SK-N-SH (cell line): ENCODE data around the gene ACKR3.

Source experiments
- JUND ChIP-seq: IDR thresholded peaks from 2 replicates; pipeline ENCODE4 v1.4.0; 2012
- SIN3A ChIP-seq: IDR thresholded peaks from 2 replicates; pipeline ENCODE4 v1.6.1; 2012; ENCODE audit warnings: low read depth, mild to moderate bottlenecking, low read length, moderate library complexity, borderline replicate concordance
- TF ChIP-seq, protein P1 (sequence below): fragments of 200-600 bp; sonication (generic); IDR thresholded peaks from 2 replicates; pipeline ENCODE4 v1.6.1; 2017; ENCODE audit warnings: antibody characterized with exemption, mild to moderate bottlenecking, moderate library complexity
- TF ChIP-seq, protein P2 (sequence below): IDR thresholded peaks from 2 replicates; pipeline ENCODE4 v1.6.1; 2012; ENCODE audit warnings: mild to moderate bottlenecking, low read depth, low read length, moderate library complexity
- TF ChIP-seq, protein P3 (sequence below): IDR thresholded peaks from 2 replicates; pipeline ENCODE4 v1.4.0; 2012; ENCODE audit warnings: low read depth, borderline replicate concordance

DNA sequence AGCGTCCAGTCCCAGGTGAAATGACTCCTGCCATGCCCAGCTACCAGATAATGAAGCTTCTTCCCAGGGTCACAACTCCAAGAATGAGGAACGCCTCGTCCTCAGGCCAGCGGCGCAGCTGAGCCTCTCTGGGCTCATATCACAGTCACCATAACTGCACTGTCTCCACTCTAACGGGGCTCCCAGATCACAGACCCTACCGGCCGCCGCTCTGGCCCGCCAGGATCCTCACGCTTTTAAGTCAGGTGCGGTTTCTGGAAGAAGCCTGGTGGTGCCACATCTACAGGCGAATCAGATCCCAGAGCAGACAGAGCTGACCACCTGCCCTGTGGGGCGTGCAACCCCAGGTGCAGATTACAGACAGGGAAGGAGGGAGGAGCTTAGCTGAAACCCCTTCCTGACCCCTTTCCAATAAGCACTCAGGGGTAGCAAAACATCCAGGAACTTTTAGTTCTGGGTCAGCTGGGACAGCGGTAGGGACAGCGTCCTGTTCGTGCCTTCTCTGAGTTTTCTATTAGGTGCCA, 3.7 kb upstream of the ACKR3 start:
- TF ChIP-seq, protein P1, sequence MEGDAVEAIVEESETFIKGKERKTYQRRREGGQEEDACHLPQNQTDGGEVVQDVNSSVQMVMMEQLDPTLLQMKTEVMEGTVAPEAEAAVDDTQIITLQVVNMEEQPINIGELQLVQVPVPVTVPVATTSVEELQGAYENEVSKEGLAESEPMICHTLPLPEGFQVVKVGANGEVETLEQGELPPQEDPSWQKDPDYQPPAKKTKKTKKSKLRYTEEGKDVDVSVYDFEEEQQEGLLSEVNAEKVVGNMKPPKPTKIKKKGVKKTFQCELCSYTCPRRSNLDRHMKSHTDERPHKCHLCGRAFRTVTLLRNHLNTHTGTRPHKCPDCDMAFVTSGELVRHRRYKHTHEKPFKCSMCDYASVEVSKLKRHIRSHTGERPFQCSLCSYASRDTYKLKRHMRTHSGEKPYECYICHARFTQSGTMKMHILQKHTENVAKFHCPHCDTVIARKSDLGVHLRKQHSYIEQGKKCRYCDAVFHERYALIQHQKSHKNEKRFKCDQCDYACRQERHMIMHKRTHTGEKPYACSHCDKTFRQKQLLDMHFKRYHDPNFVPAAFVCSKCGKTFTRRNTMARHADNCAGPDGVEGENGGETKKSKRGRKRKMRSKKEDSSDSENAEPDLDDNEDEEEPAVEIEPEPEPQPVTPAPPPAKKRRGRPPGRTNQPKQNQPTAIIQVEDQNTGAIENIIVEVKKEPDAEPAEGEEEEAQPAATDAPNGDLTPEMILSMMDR: no peak
- TF ChIP-seq, protein P2, sequence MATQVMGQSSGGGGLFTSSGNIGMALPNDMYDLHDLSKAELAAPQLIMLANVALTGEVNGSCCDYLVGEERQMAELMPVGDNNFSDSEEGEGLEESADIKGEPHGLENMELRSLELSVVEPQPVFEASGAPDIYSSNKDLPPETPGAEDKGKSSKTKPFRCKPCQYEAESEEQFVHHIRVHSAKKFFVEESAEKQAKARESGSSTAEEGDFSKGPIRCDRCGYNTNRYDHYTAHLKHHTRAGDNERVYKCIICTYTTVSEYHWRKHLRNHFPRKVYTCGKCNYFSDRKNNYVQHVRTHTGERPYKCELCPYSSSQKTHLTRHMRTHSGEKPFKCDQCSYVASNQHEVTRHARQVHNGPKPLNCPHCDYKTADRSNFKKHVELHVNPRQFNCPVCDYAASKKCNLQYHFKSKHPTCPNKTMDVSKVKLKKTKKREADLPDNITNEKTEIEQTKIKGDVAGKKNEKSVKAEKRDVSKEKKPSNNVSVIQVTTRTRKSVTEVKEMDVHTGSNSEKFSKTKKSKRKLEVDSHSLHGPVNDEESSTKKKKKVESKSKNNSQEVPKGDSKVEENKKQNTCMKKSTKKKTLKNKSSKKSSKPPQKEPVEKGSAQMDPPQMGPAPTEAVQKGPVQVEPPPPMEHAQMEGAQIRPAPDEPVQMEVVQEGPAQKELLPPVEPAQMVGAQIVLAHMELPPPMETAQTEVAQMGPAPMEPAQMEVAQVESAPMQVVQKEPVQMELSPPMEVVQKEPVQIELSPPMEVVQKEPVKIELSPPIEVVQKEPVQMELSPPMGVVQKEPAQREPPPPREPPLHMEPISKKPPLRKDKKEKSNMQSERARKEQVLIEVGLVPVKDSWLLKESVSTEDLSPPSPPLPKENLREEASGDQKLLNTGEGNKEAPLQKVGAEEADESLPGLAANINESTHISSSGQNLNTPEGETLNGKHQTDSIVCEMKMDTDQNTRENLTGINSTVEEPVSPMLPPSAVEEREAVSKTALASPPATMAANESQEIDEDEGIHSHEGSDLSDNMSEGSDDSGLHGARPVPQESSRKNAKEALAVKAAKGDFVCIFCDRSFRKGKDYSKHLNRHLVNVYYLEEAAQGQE: no peak
- TF ChIP-seq, protein P3, sequence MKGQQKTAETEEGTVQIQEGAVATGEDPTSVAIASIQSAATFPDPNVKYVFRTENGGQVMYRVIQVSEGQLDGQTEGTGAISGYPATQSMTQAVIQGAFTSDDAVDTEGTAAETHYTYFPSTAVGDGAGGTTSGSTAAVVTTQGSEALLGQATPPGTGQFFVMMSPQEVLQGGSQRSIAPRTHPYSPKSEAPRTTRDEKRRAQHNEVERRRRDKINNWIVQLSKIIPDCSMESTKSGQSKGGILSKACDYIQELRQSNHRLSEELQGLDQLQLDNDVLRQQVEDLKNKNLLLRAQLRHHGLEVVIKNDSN: no peak
- TF ChIP-seq SIN3A (no peak), JUND (no peak)
